Measurements from ENCODE around the gene PLOD1.

GRCh38 chr1:11931845-11932244 lies 2.7 kb upstream of the PLOD1 start:
- TF ChIP-seq CTCF (IDR thresholded peaks at IDR 0.05): no peak
- no peak for TF ChIP-seq REST (IDR thresholded peaks at IDR 0.05)

Measured in A549 (cell line).